ENCODE data around the gene EPHA7. TPM values are rescaled to one million over a fixed set of nuclear protein-coding genes. Genes with fewer than 3 reads are reported as not detected.

Gene EPHA7
- total RNA-seq, 4 donors from 2014 or later = 0.07 to 0.88 (median 0.14) TPM

- H3K4me3 ChIP-seq = no peak overlapping the region
- intact Hi-C loops (cut with DNase I; ENCODE audit: low total_unique reads) (no loop called here), in situ Hi-C loops (cut with MboI; ENCODE audit: low sequenced_read_pairs in 4 of 4) (no loop called here)
- H3K4me1 ChIP-seq = no peaks in the 10 kb centered on the region
- H3K27me3 ChIP-seq = no peaks in the 10 kb centered on the region
- no peaks in the 10 kb centered on the region for H3K36me3 ChIP-seq
- ATAC-seq (no peak), DNase-seq (no peak)
- no peaks in the 10 kb centered on the region for H3K9me3 ChIP-seq
- no peak overlapping the region for H3K27ac ChIP-seq
- no peak for TF ChIP-seq POLR2A (IDR thresholded peaks at IDR 0.05)
- no peak for TF ChIP-seq CTCF (IDR thresholded peaks at IDR 0.05 in 4 of 5, conservative IDR thresholded peaks at IDR 0.05 in 1 of 5)
These were observed 153.1 kb downstream of the EPHA7 start for GRCh38 chr6:93266116-93266817.

GRCh38 chr6:93260881-93261280, 158.5 kb downstream of the EPHA7 start:
- in situ Hi-C loops (cut with MboI; ENCODE audit: low sequenced_read_pairs in 4 of 4) (no loop called here), intact Hi-C loops (cut with DNase I; ENCODE audit: low total_unique reads) (no loop called here)
- H3K36me3 ChIP-seq = no peaks in the 10 kb centered on the region

GRCh38 chr6:93259332-93259731, 160.0 kb downstream of the EPHA7 start:
- ATAC-seq = no peak

More at GRCh38 chr6:93260881-93261280, 158.5 kb downstream of the EPHA7 start:
- DNase-seq = no peak
- H3K4me3 ChIP-seq = no peak overlapping the region
- TF ChIP-seq CTCF (IDR thresholded peaks at IDR 0.05 in 4 of 5, conservative IDR thresholded peaks at IDR 0.05 in 1 of 5) (no peak), POLR2A (IDR thresholded peaks at IDR 0.05) (no peak)
- H3K27ac ChIP-seq = no peak overlapping the region
- ATAC-seq = no peak
- no peaks in the 10 kb centered on the region for H3K9me3 ChIP-seq
- no peaks in the 10 kb centered on the region for H3K27me3 ChIP-seq
- no peaks in the 10 kb centered on the region for H3K4me1 ChIP-seq

GRCh38 chr6:93252930-93253329, 166.4 kb downstream of the EPHA7 start:
- ATAC-seq (no peak), DNase-seq (no peak)
- no peaks in the 10 kb centered on the region for H3K9me3 ChIP-seq
- no peak overlapping the region for H3K4me3 ChIP-seq
- intact Hi-C loops (cut with DNase I; ENCODE audit: low total_unique reads) (no loop called here), in situ Hi-C loops (cut with MboI; ENCODE audit: low sequenced_read_pairs in 4 of 4) (no loop called here)
- H3K4me1 ChIP-seq = no peaks in the 10 kb centered on the region
- no peak for TF ChIP-seq POLR2A (IDR thresholded peaks at IDR 0.05)
- TF ChIP-seq CTCF (IDR thresholded peaks at IDR 0.05 in 4 of 5, conservative IDR thresholded peaks at IDR 0.05 in 1 of 5) = no peak
- no peaks in the 10 kb centered on the region for H3K36me3 ChIP-seq
- H3K27ac ChIP-seq = no peak overlapping the region
- H3K27me3 ChIP-seq = no peaks in the 10 kb centered on the region

More at GRCh38 chr6:93259332-93259731, 160.0 kb downstream of the EPHA7 start:
- H3K4me3 ChIP-seq = no peak overlapping the region
- no peaks in the 10 kb centered on the region for H3K4me1 ChIP-seq
- TF ChIP-seq CTCF (IDR thresholded peaks at IDR 0.05 in 4 of 5, conservative IDR thresholded peaks at IDR 0.05 in 1 of 5) (no peak), POLR2A (IDR thresholded peaks at IDR 0.05) (no peak)
- no peak for DNase-seq
- in situ Hi-C loops (cut with MboI; ENCODE audit: low sequenced_read_pairs in 4 of 4) (no loop called here), intact Hi-C loops (cut with DNase I; ENCODE audit: low total_unique reads) (no loop called here)
- no peaks in the 10 kb centered on the region for H3K9me3 ChIP-seq
- H3K36me3 ChIP-seq = no peaks in the 10 kb centered on the region
- no peak overlapping the region for H3K27ac ChIP-seq
- no peaks in the 10 kb centered on the region for H3K27me3 ChIP-seq

- Histone ChIP-seq H3K9me3 (no peaks in the 10 kb centered on the region), H3K4me3 (no peak overlapping the region), H3K27me3 (no peaks in the 10 kb centered on the region), H3K4me1 (no peaks in the 10 kb centered on the region), H3K27ac (no peak overlapping the region), H3K36me3 (no peaks in the 10 kb centered on the region)
- intact Hi-C loops (cut with DNase I; ENCODE audit: low total_unique reads) = no loop called here
- ATAC-seq = no peak
- in situ Hi-C loops (cut with MboI; ENCODE audit: low sequenced_read_pairs in 4 of 4) = no loop called here
- DNase-seq = no peak
- TF ChIP-seq CTCF (IDR thresholded peaks at IDR 0.05 in 4 of 5, conservative IDR thresholded peaks at IDR 0.05 in 1 of 5) = no peak
These were observed 170.7 kb downstream of the EPHA7 start for GRCh38 chr6:93248631-93249030.
